Uterus (tissue), 4 donors: ENCODE results near the gene PLEKHJ1. TPM values are rescaled to one million over a fixed set of nuclear protein-coding genes. Genes with fewer than 3 reads are reported as not detected.

ENCODE experiments used
- DNase-seq, 2 donors: peaks; one replicate each; pipeline ENCODE4 v3.0.0-alpha.2; 2019 to 2020
- H3K27ac ChIP-seq, 2 donors: fragments of 200-600 bp; sonication (generic); 1 replicate in 1 of 2; 2 replicates in 1 of 2; pipeline ENCODE4 v1.5.1; 2016 to 2018
- H3K27me3 ChIP-seq, 2 donors: fragments of 200-600 bp; sonication (generic); one replicate each; pipeline ENCODE4 v1.5.1; 2018 to 2019; ENCODE audit warnings: control low read depth in 1 of 2
- H3K36me3 ChIP-seq, 2 donors: fragments of 200-600 bp; sonication (generic); one replicate each; pipeline ENCODE4 v1.5.1; 2019; ENCODE audit warnings: control low read depth in 1 of 2
- H3K4me1 ChIP-seq, 2 donors: fragments of 200-600 bp; sonication (generic); one replicate each; pipeline ENCODE4 v1.5.1; 2018 to 2019; ENCODE audit warnings: control low read depth in 1 of 2
- H3K4me3 ChIP-seq, 2 donors: fragments of 200-600 bp; sonication (generic); 1 replicate in 1 of 2; 2 replicates in 1 of 2; pipeline ENCODE4 v1.5.1; 2018 to 2019; ENCODE audit warnings: mild to moderate bottlenecking in 1 of 2
- H3K9me3 ChIP-seq, 2 donors: fragments of 200-600 bp; sonication (generic); one replicate each; pipeline ENCODE4 v1.5.1; 2019; ENCODE audit warnings: control low read depth in 1 of 2
- CTCF ChIP-seq, 4 experiments: fragments of 200-600 bp in 2 of 4; fragments of 450-650 bp in 2 of 4; sonication (generic) in 2 of 4; IDR thresholded peaks; one replicate each; pipeline ENCODE4 v1.5.1; 2016 to 2019; ENCODE audit warnings: antibody characterized with exemption in 4 of 4, mild to moderate bottlenecking in 2 of 4, moderate library complexity in 1 of 4
- POLR2A ChIP-seq, 2 donors: fragments of 450-650 bp; IDR thresholded peaks; one replicate each; pipeline ENCODE4 v1.6.1; 2016; ENCODE audit warnings: antibody characterized with exemption in 2 of 2, mild to moderate bottlenecking in 1 of 2, moderate library complexity in 1 of 2
- intact Hi-C: fragments of 100-400 bp; cut with DNase I; formaldehyde crosslinking; loops from one replicate; pipeline ENCODE4 v1.15.1; 2023; ENCODE audit warnings: low total_unique reads
- total RNA-seq, 4 donors: library from RNA; depleted of rRNA in 3 of 4; stranded (reverse); fragments of >200 nt in 3 of 4; gene quantifications; one replicate each; pipeline versions ENCODE4 v1.1.0 to v1.2.4, GENCODE V29; 2014 to 2023
- donor health status: DM: yes; HTN: yes; CAD: no.

Gene PLEKHJ1
- total RNA-seq, 4 donors from 2014 or later, result 5.9 to 56.7 (median 30.1) TPM

GRCh38 chr19:2244125-2244411 is 7.9 kb upstream of the PLEKHJ1 start:
- TF ChIP-seq POLR2A (IDR thresholded peaks at IDR 0.05) (no peak), CTCF (IDR thresholded peaks at IDR 0.05) (no peak)
- no peaks in the 10 kb centered on the region for H3K36me3 ChIP-seq
- H3K4me1 ChIP-seq, result peaks cover 6 to 18% of the 10 kb centered on the region in 2 donors
- H3K27me3 ChIP-seq, result no peaks in the 10 kb centered on the region
- intact Hi-C loops, result no loop called here
- H3K27ac ChIP-seq, result no peak overlapping the region
- no peak overlapping the region for H3K4me3 ChIP-seq
- DNase-seq, result no peak
- H3K9me3 ChIP-seq, result no peaks in the 10 kb centered on the region

- Histone ChIP-seq H3K4me1 (peaks cover 6 to 23% of the 10 kb centered on the region in 2 donors), H3K27me3 (no peaks in the 10 kb centered on the region), H3K36me3 (no peaks in the 10 kb centered on the region), H3K27ac (no peak overlapping the region), H3K9me3 (no peaks in the 10 kb centered on the region), H3K4me3 (no peak overlapping the region)
- no peak for DNase-seq
- intact Hi-C loops, result no loop called here
- TF ChIP-seq POLR2A (IDR thresholded peaks at IDR 0.05) (no peak), CTCF (IDR thresholded peaks at IDR 0.05) (no peak)
Observed at GRCh38 chr19:2243274-2244124, 7.4 kb upstream of the PLEKHJ1 start.

GRCh38 chr19:2242816-2243215 is 6.7 kb upstream of the PLEKHJ1 start:
- H3K36me3 ChIP-seq, result no peaks in the 10 kb centered on the region
- DNase-seq, result no peak
- intact Hi-C loops, result no loop called here

GRCh38 chr19:2242092-2242537 is 6.0 kb upstream of the PLEKHJ1 start:
- Histone ChIP-seq H3K27me3 (no peaks in the 10 kb centered on the region), H3K9me3 (no peaks in the 10 kb centered on the region), H3K36me3 (no peaks in the 10 kb centered on the region), H3K27ac (no peak overlapping the region), H3K4me1 (peaks cover 13 to 36% of the 10 kb centered on the region in 2 donors), H3K4me3 (no peak overlapping the region)
- DNase-seq, result no peak
- no peak for TF ChIP-seq POLR2A (IDR thresholded peaks at IDR 0.05)
- intact Hi-C loops, result no loop called here

More at GRCh38 chr19:2242816-2243215, 6.7 kb upstream of the PLEKHJ1 start:
- H3K4me1 ChIP-seq, result peaks cover 11 to 30% of the 10 kb centered on the region in 2 donors
- H3K9me3 ChIP-seq, result no peaks in the 10 kb centered on the region
- no peaks in the 10 kb centered on the region for H3K27me3 ChIP-seq
- TF ChIP-seq POLR2A (IDR thresholded peaks at IDR 0.05) (no peak), CTCF (IDR thresholded peaks at IDR 0.05) (no peak)
- no peak overlapping the region for H3K4me3 ChIP-seq
- H3K27ac ChIP-seq, result no peak overlapping the region

- intact Hi-C loops, result no loop called here
- Histone ChIP-seq H3K4me3 (no peak overlapping the region), H3K27ac (peak overlapping the region in 1 of 2 donors; percentile 9), H3K36me3 (no peaks in the 10 kb centered on the region), H3K4me1 (peaks cover 13 to 36% of the 10 kb centered on the region in 2 donors), H3K27me3 (no peaks in the 10 kb centered on the region), H3K9me3 (no peaks in the 10 kb centered on the region)
- no peak for TF ChIP-seq POLR2A (IDR thresholded peaks at IDR 0.05)
- TF ChIP-seq CTCF (IDR thresholded peaks at IDR 0.05), result no peak
- DNase-seq, result no peak
Observed at GRCh38 chr19:2240881-2241760, 5.0 kb upstream of the PLEKHJ1 start.
